Left cardiac atrium (tissue), 4 donors: Measurements from ENCODE around the gene RRM2. TPM values are rescaled to one million over a fixed set of nuclear protein-coding genes. Genes with fewer than 3 reads are reported as not detected.
"Not testable (repeated sequence)": the region's sequence is repeated elsewhere in the genome, so short reads cannot be mapped to it uniquely, and the experiment has no call there.

Source experiments
- ATAC-seq, 2 donors: fragments of 200-7000 bp; cut with Tn5 transposase; one replicate each; pipeline ENCODE4 v1.9.1; 2020; ENCODE audit warnings: mild to moderate bottlenecking in 2 of 2, moderate library complexity in 2 of 2
- DNase-seq: peaks from one replicate; pipeline ENCODE4 v3.0.0-alpha.2; 2020
- intact Hi-C, 2 donors: fragments of 100-400 bp; cut with DNase I; formaldehyde crosslinking; loops; one replicate each; pipeline versions ENCODE4 v1.14.1 to v1.15.1; 2022 to 2023
- total RNA-seq, 2 donors: library from RNA; stranded (reverse); fragmentation: NEBNext Ultra II Directional; extraction: Animal tissue kit (Norgen Biotek cat#: 25700); gene quantifications; one replicate each; pipeline ENCODE4 v1.2.1, GENCODE V29; 2021
- donor health status: DM: no; HTN: yes; CAD: no.
- donor health status: DM: no; HTN: yes; CAD: no; lungs with severe emphysema.
- donor health status: DM: yes; HTN: yes; CAD: no.
- donor health status: Dilated cardiomyopathy.

RRM2 gene
- total RNA-seq, 2 donors from 2014 or later: 1.0 to 6.1 TPM

DNA sequence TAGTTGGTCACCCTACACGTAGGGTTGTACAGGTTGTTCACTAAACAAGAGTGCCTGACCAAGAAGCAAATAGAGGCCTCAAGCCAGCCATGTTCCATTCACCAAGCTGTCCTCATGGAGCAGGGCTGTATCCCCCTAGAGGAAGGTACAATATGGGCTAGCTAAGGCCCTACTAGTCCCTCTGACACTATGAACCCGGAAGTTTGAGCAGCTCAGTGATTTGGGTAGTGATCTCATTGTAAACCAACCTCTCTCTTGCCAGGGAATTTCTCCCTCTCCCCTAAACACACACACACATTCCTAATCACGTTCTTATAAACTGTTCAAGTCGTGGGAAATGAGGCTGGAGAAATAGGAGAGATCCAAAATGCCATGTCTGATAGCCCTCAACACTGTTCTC, 35.6 kb upstream of the RRM2 start:
- intact Hi-C loops: no loop called here
- no peak for DNase-seq
- ATAC-seq: no peak

DNA sequence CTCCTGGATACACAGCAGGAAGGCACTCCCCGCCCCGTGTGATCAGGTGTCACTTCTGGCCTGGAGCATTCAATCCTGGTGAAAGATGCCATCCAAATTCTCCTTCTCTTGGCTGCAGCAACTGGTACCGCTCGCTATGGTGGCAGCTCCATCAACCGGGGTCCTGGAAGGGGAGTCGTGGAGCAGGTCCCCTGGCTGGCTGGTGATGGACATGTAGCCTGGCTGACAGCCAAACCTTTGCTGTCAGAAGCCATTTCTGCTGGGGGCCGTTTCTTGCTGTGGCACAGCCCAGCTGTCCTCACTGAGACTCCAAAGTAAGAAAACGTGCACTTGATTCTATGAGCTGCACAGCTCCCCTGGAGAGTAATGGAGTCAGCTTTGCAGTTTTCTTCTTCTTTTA, 35.2 kb upstream of the RRM2 start:
- DNase-seq: no peak
- intact Hi-C loops: no loop called here
- no peak for ATAC-seq

DNA sequence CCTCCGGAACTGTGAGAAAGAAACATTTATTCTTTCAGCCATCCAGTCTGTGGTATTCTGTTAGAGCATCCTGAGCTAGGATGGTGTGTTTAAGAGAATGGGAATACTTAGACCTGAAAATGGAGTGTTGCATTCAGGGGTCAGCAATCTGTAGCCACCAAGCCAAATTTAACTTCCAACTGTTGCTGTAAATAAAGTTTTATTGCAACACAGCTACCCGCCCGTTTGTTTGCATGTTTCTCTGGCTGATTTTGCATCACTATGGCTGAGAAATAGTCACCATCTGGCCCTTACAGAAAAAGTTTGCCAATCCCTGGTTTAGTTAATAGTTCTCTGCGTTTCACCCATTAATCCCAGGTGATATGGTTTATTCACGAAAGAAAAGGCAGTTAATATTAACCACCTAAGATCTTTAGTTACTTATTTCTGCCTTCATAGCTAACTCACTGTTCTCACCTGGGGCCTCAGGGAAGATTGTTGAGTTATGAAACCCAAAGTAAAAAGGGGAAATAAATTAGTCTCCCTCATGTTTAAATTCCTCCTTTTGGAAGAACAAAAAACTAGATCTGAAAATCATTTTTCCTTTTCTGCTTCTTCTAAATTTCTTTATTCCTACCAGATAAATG, 32.9 kb upstream of the RRM2 start:
- intact Hi-C loops: no loop called here
- ATAC-seq: no peak

DNA sequence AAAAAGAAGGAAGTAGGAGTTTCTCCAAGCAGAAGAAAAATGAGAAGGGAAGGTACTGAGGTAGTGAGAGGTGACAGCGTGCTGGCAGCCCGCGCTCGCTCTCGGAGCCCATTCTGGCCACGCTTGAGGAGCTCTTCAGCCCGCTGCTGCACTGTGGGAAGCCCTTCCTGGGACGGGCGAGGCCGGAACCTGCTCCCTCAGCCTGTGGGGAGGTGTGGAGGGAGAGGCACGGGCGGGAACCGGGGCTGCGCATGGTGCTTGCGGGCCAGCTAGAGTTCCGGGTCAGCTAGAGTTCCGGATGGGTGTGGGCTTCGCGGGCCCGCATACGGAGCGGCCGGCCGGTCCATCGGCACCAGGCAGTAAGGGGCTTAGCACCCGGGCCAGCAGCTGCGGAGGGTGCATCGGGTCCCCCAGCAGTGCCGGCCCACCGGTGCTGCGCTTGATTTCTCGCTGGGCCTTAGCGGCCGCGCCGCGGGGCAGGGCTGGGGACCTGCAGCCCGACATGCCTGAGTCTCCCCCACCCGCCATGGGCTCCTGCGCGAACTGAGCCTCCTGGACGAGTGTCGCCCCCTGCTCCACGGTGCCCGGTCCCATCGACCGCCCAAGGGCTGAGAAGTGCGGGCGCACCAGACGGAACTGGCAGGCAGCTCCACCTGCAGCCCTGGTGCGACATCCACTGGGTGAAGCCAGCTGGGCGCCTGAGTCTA, 31.2 kb upstream of the RRM2 start:
- intact Hi-C loops: no loop called here
- no peak for DNase-seq
- ATAC-seq: peak; percentile 70 to 86

More for the DNA sequence above, 32.9 kb upstream of the RRM2 start:
- no peak for DNase-seq

DNA sequence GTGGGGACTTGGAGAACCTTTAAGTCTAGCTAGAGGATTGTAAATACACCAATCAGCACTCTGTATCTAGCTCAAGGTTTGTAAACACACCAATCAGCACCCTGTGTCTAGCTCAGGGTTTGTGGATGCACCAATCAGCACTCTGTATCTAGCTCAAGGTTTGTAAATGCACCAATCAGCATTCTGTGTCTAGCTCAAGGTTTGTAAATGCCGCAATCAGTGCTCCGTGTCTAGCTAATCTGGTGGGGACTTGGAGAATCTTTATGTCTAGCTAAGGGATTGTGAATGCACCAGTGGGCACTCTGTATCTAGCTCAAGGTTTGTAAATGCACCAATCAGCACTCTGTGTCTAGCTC, 30.7 kb upstream of the RRM2 start:
- ATAC-seq, intact Hi-C loops, DNase-seq: not testable (repeated sequence)

DNA sequence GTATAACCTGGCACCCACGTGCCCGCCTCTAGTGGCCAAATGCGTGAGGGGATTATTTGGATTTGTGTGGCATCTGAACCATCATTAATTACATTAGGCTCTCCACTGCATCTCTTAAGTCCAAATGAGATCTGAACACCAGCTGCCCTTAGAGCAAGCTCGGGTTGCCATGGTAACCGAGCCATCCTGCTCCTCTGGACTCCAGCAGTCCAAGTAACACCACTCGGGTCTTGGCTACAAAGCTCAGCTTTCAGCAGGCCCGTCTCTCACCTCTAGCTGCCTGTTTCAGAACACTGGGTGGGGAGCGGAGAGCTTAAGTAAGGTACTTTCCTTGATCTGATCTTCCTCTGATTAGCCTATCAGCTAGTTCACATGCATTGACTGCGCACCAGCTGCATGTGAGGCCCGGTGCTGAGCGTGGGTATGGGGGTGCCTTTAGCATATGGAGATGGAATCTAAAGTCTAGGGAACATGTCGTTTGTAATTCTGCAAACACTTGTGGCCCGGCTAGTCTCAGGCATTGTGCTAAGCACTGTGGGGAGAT, 28.2 kb upstream of the RRM2 start:
- ATAC-seq: no peak
- no peak for DNase-seq
- intact Hi-C loops: no loop called here

DNA sequence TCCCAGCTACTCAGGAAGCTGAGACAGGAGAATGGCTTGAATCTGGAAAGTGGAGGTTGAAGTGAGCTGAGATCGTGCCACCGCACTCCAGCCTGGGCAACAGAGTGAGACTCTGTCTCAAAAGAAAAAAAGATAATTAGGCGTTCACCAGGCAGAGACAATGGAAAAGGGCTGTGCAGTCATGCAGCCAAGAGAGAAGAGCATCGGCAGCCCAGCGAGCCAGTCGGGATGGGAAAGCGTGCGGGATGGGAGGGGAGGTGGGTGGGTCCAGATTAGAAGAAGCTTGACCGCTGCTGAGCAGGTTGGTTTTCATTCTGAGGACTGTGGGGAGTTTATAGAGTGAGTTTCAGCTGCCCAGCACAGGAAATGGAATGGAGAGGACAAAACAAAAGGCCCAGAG, 27.4 kb upstream of the RRM2 start:
- ATAC-seq: no peak
- intact Hi-C loops: no loop called here
- no peak for DNase-seq

DNA sequence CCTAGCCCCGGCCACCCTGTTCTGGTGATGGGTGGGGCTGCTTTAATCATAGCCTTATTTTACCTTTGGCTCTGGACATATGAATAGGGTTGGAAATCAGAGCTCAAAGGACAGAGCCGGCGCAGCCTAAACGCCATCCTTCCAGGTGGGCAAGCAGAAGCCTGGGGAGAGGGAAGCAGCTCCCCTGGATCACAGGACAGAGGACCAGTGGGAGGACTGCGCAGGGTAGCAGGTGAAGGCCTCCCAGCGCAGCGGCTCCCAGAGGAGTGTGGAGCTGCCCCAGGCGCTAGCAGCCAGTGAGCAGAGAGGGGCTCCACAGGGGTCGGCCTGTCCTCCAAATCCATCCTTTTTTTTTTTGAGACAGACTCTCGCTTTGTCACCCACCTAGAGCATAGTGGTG, 25.9 kb upstream of the RRM2 start:
- no peak for DNase-seq
- no peak for ATAC-seq
- intact Hi-C loops: no loop called here

DNA sequence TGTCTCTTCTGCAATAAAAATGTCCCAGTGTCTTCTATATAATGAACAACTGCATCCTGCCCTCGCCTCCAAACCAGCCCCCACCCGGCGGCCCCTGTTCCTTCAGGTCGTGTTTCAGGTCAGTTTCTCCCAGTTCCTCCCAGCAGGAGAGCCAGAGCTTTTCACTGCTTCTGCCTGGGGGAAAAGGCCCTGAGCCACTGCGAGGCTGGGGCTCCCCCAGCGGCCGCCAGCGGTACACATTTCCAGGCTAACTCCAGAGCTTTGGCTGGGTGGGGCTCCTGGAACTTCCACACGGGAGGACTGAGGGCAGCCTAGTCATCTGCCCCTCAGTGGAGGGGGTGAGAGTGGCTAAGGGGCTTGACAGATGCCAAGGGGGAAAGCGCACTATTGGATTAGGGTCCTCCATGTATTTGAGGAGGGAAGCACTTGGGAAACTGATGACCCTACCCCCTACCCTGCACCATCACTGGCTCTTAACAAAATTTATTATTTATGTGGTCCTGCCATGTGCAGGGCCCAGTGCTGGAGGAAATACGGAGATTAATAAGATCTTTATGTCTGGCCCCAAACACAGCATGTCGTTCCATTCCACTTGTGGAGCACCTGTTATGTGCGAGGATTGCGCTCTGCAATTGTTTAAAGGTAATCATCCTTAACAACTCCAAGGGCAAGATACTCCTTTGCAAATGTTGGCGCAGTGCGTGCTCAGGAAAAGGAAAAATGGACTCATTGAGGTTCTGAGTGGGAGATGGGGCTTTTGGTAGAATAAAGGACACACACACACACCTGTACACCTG, 25.0 kb upstream of the RRM2 start:
- DNase-seq: peak; percentile 70
- intact Hi-C loops: no loop called here
- peak; percentile 90 for ATAC-seq

DNA sequence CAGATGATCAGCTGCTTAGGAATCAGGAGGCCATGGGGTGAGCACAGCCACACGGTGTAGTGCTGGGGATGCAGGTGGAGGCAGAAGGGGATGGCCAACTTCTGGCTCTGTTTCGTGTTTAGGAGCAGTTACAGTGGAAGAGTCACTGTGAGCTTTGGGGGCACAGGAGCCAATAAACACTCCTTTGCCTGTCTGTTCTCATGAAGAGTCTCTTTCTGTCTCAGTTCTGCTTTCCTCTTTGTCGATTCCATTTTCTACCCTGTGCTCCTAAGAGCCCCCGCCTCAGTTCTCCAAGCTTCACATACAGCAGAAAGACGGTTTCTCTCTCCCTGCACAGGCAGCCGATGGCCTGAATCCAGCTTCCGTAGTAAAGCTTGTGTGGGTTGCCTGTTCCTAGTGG, 21.0 kb upstream of the RRM2 start:
- intact Hi-C loops: no loop called here
- ATAC-seq (no peak), DNase-seq (no peak)

DNA sequence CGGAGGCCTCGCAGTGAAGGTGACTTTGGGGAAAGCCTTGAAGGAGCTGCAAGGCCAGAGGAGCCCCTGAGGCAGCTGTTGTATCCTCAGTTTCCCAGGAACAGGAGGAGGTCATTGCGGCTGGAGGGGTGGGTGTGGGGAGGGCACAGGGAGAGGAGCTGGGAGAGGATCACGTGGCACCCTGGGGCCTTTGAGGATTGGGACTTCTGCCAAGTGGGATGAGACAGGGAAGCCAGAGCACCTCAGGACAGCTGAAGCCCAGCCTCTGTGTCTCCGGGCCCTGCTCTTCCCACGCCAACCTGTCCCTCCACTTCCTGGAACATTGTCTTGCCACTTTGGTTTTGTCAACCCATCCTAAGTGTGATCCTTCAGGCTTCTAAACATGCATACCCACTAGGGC, 19.4 kb upstream of the RRM2 start:
- intact Hi-C loops: no loop called here
- ATAC-seq (peak in 1 of 2 donors; percentile 36), DNase-seq (no peak)

DNA sequence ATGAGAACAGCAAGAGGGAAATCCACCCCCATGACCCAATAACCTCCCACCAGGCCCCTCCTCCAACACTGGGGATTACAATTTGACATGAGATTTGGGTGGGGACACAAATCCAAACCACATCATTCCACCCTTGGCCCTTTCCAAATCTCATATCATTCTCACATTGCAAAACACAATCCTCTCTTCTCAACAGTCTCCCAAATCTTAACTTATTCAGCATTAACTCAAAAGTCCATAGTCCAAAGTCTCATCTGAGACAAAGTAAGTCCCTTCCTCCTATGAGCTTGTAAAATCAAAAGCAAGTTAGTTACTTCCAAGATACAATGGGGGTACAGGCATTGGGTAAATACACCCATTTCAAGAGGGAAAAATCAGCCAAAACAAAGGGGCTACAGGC, 17.6 kb upstream of the RRM2 start:
- DNase-seq, ATAC-seq, intact Hi-C loops: not testable (repeated sequence)

DNA sequence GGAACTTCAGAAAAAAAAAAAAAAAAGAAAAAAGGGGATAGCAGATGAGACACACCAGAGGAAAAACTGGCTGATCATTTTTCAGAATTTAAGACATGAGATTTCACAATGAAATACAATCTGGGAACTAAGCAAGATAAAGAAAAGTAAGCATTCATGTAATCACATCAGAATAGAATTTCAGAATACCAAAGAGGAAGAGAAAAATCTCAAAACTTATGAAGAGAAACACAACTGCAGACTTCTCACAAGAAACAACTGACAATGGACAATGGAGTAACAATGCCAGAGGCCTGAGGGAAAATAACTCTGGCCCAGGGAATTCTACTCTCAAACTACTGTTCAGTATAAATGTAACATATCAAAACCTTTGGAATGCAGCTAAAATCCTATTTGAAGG, 13.2 kb upstream of the RRM2 start:
- ATAC-seq (no peak), DNase-seq (no peak)
- intact Hi-C loops: no loop called here

DNA sequence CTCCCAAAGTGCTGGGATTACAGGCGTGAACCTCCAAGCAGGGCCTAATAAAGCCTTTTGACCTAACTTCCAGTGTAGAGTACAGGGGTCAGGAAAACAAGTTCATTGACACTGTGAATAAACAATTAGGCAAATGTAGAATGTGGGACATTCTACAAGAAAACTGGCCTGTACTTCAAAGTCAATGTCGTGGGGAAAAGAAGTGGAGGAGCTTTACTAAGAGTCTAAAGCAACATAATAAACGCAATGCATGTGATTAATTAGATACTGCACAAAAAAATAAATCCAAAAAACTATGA, 3.6 kb upstream of the RRM2 start:
- no peak for ATAC-seq
- intact Hi-C loops: no loop called here
- no peak for DNase-seq

DNA sequence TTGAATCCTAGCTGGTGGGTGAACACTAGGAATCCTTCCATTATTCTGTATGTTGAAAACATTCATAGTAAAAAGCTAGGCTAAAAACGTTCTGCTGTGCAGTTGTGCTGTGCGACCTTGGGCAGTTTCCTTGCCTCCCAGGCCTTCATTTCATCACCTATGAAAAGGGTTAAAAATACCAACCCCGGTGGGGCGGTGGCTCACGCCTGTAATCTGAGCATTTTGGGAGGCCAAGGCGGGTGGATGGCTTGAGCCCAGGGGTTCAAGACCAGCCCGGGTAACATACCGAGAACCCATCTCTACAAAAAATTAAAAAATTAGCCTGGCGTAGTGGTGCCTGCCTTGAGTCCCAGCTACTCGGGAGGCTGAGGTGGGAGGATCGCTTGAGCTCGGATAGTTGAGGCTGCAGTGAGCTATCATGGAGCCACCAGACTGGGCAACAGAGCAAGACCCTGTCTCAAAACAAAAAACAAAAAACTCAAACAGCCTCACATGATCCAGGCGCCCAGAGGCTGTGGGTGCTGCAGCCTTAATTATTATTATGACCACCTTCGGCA, 2.9 kb upstream of the RRM2 start:
- intact Hi-C loops: loop anchor here in 1 of 2 donors (5.0 kb wide), 1 partner anchor 318 kb away; no protein-coding TSS in a partner anchor
- DNase-seq (no peak), ATAC-seq (no peak)

DNA sequence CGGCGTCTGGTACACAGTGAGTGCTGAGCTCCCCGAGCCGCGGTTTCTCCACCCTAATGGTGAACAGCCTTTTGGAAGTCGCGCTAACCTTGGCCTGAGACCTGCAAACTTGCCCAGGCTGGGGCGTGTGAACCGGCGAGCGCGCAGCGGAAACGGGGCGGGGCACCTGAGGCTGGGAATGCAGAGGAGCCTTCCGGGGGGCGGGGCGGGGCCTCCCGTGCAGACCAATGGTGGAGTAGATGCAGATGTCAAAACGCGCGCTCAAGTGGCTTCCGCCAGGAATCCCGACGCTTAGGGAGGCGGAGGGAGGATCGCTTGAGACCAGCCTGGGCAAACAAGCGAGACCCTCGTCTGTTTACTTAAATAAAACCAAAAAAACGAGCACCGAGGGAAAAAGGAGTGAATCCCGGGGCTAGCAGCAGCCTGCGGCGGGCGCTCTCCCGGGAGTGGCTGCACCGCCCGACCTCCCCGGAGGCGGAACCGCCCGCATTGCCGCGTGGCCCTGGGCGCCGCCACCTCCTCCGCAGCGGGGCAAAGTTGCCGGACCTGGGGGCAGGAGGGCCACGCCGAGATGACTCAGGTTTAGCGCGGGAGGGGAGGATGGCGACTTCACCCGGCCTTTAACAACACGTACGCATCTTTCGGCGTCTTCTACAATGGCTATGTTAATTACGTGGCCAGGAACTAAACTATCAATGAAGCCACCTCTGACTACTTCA, 2.2 kb upstream of the RRM2 start:
- ATAC-seq (peak; percentile 91 to 94), DNase-seq (peak; percentile 96)
- intact Hi-C loops: loop anchor here in 1 of 2 donors (5.0 kb wide), 1 partner anchor 317 kb away; no protein-coding TSS in a partner anchor

DNA sequence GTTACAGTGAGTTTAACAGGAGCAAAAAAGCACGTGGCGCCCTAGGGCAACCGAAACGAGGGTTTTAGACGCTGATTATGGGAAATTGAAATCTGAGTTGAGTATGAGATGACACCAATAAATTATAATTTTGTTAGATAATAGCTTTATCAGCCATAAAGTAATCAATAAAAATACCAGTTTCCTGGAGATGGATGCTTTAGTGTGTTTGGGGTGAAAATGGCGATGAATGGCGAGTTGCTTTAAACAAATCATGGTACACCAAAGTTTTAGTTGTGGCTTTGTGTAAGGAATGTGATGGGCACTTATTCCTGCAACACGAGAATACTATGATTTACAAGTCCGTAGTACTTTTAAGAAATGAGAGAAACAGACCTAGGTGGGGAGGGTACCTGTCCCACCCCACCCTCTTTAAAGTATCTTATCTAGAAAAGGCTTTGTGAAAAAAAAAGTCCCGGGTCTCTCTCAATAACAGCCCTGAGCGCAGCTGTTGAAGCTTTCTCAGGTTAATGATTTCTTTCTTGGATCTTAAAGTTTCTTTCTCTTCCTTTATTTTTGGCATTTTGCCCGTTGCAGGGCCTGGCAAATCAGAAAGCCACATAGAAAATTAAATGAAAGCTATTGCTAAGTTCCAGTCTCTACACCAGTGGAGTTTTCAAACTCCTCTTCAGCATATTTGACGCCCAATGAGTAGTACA, 1.5 kb upstream of the RRM2 start:
- intact Hi-C loops: loop anchor here in 1 of 2 donors (5.0 kb wide), 1 partner anchor 316 kb away; no protein-coding TSS in a partner anchor
- DNase-seq: no peak
- ATAC-seq: no peak

DNA sequence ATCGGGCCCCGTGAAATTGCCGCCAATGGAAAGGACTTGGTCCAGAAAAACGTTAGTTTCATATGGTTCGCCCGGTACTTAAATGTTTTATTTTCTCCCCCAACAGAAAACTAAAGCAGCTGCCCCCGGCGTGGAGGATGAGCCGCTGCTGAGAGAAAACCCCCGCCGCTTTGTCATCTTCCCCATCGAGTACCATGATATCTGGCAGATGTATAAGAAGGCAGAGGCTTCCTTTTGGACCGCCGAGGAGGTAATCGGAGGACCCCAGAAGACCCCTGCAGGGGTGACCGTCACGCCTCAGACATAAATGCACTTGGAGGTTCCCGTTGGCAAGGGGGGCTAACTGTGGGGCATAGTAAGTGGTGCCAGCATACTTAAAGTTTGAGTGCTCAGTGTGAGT, 742 bp downstream of the RRM2 start:
- ATAC-seq: no peak
- no peak for DNase-seq
- intact Hi-C loops: loop anchor here in 1 of 2 donors (5.0 kb wide), 1 partner anchor 314 kb away; no protein-coding TSS in a partner anchor
